GM19238 (cell line): ENCODE results near the gene SBK1.

Experiments used
- DNase-seq: peaks from one replicate; pipeline ENCODE4 v3.0.0; 2011; ENCODE audit warnings: low spot score; ENCODE audit not compliant: insufficient read length

SBK1 gene

DNA sequence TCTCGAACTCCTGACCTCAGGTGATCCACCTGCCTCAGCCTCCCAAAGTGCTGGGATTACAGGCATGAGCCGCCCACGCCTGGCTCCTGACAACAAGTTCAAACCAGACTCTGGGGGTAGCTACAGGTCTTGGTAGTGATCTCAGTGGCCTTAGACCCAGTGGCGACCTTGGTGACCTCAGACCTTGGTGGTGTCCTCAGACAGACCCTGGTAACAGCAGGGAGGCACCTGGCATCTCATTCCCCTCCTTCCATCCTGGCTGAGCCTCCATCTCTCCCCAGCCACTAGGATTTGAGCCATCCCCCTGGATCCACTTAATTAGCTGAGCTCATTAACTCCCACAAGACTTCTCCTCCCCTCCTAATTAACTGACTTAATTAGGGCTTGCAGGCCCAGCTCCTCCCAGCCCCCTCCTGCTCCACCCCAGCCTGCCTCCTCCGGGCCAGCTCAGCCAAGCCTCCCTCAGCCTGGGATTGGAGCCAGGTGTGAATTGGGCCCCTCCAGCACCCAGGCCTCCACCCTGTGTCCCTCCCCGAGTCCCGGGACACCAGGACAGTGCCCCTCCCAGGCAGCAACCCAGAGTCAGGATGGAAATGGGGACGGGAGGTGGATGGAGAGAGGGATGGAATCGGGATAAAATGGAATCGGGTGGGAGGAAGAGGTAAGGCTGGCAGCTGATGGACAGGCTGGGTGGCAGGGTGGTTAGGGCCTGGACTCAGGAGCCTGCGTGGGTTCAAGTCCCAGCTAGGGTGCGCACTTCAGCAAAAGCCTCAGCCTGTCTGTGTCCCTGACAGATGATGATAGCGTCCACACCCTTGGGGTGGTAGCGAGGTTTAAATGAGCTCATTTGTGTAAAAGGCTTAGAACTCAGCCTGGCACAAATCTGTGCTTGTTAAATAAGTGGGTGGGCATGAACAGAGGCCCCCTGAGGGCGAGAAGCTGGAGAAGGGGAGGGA is 11.2 kb upstream of the SBK1 start:
- no peak for DNase-seq

DNA sequence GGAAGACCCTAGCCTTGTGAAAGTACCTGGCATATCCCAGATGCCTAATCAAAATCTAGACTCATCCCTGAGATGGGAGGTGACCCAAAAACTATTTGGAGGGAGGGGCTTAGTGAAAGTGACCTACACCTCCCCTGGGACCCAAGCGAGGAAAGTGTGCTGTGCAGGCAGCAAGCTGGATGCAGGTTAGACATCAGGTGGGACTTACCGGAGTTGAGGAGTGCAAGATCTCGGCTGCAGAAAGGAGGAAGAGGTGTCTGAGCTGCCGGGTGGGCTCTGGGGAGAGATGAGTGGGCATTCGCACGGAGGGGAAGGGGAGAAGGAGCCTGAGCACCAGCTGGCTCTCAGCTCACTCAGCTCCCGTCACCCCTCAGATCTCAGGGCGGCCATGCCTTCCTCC is 10.3 kb upstream of the SBK1 start:
- no peak for DNase-seq

DNA sequence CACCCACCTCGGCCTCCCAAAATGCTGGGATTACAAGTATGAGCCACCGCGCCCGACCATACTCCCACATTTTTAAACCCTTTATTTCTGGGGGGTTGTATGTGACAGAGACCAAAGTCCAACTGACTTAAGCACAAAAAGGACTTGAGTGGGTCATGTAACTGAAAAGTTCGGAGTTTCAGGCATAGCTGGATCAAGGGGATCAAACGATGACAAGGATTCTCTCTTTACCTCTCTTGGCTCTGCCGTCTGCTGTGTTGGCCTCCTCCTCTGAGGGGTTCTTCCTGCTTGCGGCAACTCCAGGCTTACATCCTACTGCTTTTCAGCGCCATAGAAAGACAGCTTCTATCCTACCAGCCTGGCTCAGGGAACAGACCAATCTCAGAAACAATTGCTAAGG is 9.2 kb upstream of the SBK1 start:
- DNase-seq, result no peak

DNA sequence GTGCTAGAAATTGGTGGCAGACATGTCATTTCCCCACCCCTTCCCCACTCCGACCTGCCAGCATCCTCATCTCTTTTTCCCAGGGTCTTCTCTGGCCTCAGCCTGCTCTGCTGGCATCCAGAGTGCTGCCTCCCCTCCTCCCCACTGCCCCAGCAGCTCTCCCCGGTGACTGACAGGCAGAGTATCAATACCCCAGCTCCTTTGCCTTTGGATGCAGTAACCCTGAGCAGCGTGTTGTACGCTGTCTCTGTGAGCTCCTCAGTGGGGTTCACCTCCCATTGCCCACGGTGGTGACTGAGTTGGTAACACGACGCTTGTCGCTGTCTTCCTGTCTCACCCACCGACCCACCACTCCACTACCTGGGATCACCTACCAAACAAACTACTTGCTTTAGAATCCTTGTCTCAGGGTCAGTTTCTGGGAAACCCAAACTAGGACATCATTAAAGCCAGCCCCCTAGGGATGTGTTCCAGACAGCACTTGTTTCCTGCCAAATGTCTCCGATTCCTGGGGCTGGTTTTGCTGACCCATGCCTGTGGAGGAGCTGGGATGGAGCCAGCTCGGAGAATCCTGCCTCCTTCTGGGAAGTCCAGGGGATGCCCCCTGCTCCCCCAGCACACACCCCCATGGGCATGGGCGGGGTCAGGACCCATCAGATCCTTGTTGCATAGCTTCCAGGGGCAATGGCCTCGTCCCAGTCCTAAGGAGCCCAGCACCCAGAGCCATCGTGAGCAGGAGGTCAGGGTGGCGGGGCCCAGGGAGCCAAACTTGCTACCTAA is 8.3 kb upstream of the SBK1 start:
- no peak for DNase-seq

DNA sequence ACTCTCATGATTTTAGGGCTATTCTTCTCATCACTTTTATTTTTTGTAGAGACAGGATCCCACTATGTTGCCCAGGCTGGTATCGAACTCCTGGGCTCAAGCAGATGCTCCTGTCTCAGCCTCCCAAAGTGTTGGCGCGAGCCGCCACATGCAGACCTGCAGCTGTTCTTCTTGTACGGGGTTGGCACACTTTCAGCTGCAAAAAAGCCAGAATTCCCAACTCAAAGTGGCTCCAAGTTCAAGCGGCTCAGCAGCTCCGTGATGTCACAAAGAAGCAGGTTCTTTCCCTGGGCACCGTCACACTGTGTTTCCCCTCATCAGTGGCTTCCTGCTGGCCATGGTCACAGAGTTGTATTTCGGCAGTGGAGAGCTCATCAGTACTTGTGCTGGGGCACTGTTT is 6.7 kb upstream of the SBK1 start:
- no peak for DNase-seq

DNA sequence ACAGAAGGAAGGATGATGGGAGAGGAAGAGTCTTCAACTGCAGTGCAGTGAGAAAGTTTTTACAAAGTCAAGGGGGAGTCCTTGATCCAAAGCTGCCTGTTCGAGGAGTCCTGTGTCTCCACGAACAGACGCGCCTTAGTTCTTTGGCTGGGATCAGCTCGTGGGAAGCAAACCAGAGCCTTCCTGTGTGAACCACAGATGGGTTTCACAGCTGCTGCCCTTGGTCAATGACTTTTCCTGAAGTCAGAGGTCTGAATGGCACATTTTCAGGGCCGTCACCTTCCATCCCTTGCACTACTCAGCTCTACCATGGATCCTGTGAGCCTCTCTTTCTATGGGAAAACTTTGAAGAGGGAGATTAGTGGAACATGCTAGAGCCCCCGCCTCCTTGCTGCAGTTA is 4.2 kb upstream of the SBK1 start:
- no peak for DNase-seq

DNA sequence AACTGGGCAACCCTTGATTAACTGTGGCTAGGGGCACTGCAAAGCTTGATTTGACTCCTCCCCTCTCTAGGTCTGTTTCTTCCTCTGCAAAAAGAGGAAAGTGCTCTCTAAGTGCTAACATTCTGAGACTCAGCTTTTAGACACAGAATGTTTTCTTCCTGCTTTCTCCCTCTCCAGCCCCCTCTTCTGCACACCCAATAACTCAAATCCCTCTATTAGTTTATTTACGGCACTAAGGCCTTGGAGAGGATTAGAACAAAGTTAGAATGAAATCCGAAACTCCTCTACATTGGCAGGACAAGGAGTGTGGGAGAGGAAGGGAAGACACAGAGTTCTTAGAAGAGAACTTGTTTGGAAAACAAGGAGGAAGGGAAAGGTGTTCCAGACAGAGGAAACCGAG is 3.3 kb upstream of the SBK1 start:
- DNase-seq, result no peak

DNA sequence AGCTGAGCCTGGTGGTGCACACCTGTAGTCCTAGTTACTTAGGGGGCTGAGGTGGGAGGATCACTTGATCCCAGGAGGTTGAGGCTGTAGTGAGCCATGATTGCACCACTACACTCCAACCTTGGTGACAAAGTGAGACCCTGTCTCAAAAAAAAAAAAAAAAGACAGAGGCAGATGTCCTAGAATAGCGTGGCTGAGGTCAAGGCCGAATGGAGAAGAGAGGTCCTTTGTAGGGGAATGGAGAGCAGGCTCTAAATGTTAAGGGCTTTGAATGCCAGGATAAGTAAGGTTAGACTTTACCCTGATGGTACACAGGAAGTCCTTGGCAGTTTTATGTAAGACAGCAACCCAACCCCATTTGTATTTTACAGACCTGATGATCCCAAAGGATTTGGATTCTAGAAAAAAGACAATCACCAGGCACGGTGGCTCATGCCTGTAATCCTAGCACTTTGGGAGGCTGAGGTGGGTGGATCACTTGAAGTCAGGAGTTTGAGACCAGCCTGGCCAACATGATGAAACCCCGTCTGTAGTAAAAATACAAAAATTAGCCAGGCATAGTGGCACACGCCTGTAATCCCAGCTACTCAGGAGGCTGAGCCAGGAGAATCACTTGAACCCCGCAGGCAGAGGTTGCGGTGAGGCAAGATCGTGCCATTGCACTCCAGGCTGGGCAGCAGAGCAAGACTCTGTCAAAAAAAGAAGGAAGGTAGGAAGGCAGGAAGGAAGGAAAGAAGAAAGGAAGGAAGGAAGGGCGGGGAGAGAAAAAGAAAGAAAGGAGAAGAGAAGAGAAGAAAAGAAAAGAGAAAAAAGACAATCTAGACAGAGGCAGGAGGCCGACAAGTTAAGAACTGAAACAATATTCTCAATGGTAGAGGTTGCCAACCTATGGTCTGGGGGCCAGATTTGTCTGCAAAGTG is 2.1 kb upstream of the SBK1 start:
- no peak for DNase-seq

DNA sequence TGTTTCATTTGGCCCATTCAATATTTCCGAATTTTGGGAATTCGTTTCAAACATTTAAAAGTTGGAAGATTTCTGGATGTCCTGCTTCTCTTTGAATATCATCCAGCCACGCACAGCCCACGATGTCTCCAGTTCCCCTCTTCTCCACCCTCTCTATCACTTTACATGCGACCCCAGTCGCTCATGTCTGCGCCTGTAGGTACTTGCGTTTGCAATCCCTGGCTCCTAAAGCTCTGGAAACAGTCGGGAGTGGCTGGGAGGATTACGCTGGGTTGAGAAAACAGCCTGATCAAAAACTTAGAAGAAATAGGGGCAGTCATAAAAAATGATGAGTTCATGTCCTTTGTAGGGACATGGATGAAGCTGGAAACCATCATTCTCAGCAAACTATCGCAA is 1.5 kb upstream of the SBK1 start:
- DNase-seq, result no peak

DNA sequence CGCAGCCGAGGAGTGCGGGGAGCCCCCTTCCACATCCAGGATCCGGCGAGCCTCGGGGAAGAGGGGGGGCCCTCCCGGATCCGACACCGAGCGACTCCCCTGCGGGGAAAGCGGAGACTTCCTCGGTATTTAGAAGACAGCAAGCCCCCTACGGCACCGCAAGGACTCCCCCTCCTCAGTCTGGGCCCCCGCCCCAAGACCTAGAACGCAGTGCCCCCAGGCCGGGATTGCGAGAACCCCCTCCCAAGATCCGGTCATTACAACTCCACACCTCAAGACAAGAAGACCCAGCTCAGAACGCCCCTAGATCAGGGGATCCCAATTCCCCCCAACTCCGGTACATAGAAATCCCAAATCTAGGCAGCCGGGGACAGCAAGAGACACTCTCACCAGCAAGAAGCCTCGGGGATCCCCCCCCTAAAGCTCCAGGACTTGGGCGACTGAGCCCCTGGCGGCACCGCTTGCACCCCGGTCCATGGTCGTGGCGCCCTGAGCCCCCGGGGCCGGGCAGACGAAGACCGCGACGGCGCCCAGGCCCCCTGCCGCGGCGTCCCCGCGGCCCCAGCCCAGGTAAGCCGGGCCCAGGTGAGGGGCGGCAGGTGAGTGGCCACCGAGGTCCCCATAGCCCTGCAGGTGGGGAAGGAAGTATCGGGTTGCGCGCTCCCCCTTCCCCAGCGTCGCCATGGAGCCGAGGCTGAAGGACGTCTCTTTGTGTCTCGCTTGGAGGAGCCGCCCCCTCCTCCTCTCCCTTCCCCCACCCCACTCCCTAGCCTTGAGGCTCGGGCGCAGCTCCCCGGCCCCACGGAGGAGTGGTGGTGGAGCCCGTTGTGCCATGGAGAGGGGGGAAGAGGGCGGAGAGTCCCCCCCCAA is 641 bp downstream of the SBK1 start:
- no peak for DNase-seq

DNA sequence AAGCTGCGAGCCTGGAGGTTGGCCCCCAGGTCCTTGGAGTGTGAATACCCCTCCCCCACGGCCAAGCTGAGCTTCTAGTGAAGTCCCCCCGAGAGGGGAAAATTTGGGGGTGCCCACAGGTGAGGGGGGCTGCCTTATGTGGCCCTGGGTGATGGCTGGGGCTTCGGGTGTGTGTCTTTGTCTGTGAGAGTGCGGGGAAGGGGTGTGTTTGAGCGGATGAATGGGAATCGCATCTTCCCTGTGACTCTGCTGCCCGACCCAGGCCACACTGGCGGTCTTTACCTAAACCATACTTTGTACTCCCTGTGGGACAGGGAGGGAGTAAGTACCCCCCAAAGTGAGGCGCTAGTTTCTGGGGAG is 1.3 kb downstream of the SBK1 start:
- no peak for DNase-seq

DNA sequence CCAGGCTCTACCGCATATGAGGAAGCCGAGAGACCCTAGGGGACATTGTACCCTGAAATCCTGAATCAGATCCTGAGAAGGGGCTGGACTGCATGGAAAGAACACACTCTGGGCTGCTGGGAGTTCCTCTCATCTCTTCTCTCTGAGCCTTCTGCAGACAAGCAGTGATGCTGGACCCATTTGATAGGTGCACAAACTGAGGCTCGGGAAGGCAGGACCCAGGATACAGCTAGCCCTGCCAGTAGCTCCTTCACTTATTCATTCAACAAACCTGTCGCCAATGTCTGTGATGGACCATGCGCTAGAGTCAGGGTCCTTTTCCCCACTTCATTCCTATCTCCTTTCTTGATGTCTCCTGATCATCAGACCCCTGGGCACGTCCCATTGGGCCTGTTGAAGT is 1.9 kb downstream of the SBK1 start:
- DNase-seq, result no peak

DNA sequence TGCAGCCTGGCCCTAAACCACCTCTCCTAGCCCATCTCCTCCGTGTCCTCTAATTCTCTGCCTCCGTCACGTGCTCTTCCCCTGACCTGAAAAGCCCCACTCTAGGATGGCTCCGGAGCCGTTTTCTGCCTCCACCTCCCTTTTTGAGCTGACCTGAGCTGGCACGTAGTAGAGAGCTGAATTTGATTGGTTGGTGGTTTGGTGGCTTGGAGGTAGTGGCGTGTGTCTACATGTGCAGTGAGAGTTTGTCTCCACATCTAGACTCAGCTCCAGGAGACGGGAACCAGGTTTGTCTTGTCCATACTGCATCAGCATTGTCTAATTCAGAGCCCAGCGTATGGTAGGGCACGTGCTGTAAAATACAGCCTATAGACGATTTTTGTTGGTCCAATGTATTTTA is 3.0 kb downstream of the SBK1 start:
- DNase-seq, result no peak

DNA sequence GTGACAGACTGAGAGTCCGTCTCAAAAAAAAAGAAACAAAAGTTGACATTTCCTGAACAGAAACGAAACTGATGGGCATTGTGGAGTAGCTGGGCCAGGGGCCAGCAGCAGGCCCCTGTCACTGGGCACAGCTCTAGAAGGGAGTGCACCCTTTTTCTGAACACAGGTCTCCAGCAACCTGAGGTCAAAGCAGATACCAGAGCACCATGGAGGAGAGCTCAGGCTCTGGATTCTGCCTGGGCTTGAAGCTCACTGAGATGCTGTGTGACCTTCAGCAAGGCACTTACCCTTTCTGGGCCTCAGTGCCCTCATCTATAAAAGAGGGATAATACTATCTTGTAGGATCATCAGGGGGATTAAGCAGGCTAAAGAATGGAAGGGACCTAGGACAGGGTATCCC is 5.0 kb downstream of the SBK1 start:
- no peak for DNase-seq

DNA sequence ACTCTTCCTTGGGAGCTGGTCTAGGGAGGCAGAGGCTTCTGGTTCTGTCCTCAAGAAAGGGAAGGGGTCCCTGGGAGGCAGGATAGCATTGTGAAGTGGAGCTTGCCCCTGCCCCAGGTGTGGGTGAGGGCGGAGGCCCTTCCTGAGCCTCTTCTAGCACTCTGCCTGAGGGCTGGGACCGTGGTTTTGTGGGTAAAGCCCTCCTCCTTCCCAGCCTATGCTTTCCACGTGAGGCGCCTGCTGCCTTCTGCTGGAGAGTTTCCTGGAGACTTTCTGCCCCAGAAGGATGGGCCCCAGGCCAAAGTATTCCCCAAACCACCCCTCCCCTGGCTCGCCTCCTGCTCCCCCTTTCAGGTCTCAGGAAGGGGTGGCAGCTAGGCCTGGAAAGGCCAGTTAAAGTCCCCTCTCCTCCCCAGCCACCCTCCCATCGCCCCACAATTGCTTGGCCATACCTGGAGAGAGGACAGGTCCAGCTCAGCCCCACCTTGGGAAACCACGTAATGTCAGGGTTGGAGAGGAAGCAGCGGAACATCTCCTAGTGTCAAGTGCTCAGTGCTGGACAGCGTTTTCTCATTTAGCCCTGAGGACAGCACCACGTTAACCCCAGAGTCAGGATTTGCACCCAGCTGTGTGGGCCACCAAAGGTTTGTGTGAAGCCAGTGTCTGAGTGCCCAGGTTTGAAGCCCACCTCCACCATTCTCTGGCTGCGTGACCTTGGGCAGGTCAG is 5.6 kb downstream of the SBK1 start:
- DNase-seq, result no peak

DNA sequence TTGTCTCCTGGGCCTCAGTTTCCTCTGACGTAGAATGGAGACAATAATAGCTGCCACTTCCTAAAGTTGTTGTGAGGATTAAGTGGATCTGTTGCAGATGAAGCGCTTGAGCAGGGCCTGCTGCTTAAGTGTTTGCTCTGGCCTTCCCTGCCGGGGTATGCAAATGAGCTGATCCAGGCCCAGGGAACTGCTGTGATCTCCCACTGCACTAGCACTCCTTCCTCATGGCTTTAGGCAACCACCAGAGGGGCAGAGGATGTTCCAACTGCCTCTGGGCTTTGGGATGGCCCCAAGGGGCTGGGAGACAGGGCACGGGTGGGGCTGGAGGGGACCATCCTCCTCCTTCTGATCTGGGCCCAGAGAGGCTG is 6.2 kb downstream of the SBK1 start:
- no peak for DNase-seq

DNA sequence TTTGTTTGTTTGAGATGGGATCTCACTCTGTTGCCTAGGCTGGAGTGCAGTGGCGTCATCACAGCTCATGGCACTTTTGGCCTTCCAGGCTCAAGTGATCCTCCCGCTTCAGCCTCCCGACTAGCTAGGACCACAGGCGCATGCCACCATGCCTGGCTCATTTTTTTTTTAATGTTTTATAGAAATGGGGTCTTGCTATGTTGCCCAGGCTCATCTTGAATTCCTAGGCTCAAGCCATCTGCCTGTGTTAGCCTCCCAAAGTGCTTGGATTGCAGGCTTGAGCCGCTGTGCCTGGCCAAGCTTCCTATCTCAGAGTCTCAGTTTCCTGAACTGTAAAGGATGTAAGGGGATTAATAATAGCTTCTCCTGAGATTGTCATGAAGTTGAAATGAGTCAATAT is 8.0 kb downstream of the SBK1 start:
- no peak for DNase-seq

DNA sequence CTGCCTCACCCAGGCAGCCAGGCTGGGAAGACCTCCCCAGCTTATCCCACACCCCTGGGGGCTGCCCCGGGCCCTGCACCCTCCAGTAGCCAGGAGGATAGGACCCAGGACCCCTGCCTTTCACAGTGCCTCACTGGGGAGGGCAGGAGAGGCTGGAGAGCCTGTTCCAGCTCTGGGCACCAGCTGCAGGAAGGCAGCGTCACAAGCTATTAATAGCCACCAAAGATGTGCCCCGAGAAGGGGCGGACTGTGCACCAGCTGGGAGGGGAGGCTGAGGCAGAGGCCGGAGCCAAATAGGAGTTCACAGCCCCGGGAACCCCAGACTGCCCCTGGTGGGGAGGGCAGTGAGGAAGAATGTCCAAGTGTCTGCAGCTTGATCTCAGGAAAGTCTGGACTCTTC is 8.8 kb downstream of the SBK1 start:
- no peak for DNase-seq

DNA sequence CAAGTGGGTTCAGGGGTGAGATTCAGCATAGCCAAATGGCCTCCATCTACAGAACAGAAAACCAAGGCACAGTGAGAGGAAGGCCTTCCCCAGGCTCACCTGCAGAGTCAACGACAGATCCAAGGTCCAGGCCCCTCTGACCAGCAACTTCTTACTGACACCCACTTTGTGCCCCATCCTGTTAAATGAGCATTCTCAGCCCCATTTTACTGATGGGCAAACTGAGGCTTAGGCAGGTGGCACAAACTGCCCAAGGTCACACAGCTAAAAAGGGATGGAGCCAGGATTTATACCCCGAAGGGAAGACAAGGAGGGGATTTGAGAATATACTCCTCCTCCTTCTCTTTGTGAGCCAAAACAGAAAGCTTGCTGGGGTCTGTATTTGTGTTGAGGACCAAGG is 9.3 kb downstream of the SBK1 start:
- DNase-seq, result no peak

DNA sequence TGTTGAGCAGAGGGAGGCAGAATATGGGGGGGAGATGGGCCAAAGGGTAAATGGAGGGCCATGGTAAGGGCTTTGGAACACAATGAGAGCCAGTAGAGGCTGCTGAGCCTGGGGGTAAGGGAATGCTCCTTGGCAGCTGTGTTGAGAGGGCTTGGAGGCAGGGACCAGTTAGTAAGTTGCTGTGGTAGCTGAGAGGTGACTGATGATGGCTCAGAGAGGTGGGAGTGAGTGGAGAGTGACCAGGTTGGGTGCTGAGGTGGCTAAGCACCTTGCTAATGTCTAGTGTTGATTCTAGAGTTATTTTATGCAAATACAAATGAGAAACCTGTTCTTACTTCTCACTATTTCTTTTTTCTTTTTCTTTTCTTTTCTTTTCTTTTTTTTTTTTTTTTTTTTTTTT is 10.8 kb downstream of the SBK1 start:
- no peak for DNase-seq
